BLaER1 (cell line): ENCODE data around the gene DUOX2.
"Not testable (repeated sequence)": the region's sequence is repeated elsewhere in the genome, so short reads cannot be mapped to it uniquely, and the experiment has no call there.

Experiments used
- H3K27ac ChIP-seq: shearing (Covaris generic); formaldehyde crosslinking; 2 replicates; pipeline ENCODE4 v1.8.1; 2022
- H3K27me3 ChIP-seq: shearing (Covaris generic); formaldehyde crosslinking; 2 replicates; pipeline ENCODE4 v1.8.1; 2022
- H3K36me3 ChIP-seq: shearing (Covaris generic); formaldehyde crosslinking; 2 replicates; pipeline ENCODE4 v1.8.1; 2022
- H3K4me1 ChIP-seq: shearing (Covaris generic); formaldehyde crosslinking; 2 replicates; pipeline ENCODE4 v1.8.1; 2022
- H3K4me2 ChIP-seq: shearing (Covaris generic); formaldehyde crosslinking; 2 replicates; pipeline ENCODE4 v1.8.1; 2022
- H3K4me3 ChIP-seq: shearing (Covaris generic); formaldehyde crosslinking; 2 replicates; pipeline ENCODE4 v1.8.1; 2022
- H3K9ac ChIP-seq: shearing (Covaris generic); formaldehyde crosslinking; 2 replicates; pipeline ENCODE4 v1.8.1; 2022
- H3K9me3 ChIP-seq: shearing (Covaris generic); formaldehyde crosslinking; 2 replicates; pipeline ENCODE4 v1.8.1; 2022
- H4K20me1 ChIP-seq: shearing (Covaris generic); formaldehyde crosslinking; 2 replicates; pipeline ENCODE4 v1.8.1; 2022
- Cebpa-rat ChIP-seq: shearing (Covaris generic); IDR thresholded peaks from 2 replicates; pipeline ENCODE4 v1.8.1; 2022

Gene DUOX2

DNA sequence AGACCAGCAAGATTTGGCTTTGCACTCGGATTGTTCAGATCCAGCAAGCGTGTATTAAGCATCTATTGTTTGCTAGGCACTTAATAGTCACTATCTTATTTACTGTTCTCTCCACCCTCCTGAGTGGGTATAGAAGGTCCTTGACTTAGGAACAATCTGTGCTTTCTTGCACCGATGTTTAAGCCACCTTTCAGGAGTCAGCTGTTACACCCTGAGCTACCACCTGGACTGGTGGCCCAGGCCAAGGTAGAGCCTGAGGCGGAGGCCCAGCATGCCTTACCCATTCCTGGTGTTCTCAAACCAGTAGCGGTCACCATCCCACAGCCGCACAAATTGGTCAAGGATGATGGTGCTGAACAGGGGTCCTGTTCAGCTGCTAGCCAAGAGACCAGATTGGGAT lies 25.8 kb upstream of the DUOX2 start:
- no peak overlapping the region for H3K4me3 ChIP-seq
- 0 out of 2 replicates have a peak, but pooled peaks cover 2% of the 10 kb centered on the region for H3K27me3 ChIP-seq
- H4K20me1 ChIP-seq, result no peaks in the 10 kb centered on the region
- no peak overlapping the region for H3K9ac ChIP-seq
- H3K4me1 ChIP-seq, result peaks cover 31% of the 10 kb centered on the region
- no peaks in the 10 kb centered on the region for H3K36me3 ChIP-seq
- H3K4me2 ChIP-seq, result no peak overlapping the region
- peaks cover 6% of the 10 kb centered on the region; the same call in 1 of the 2 replicates for H3K9me3 ChIP-seq
- TF ChIP-seq Cebpa-rat, result no peak
- no peak overlapping the region for H3K27ac ChIP-seq

DNA sequence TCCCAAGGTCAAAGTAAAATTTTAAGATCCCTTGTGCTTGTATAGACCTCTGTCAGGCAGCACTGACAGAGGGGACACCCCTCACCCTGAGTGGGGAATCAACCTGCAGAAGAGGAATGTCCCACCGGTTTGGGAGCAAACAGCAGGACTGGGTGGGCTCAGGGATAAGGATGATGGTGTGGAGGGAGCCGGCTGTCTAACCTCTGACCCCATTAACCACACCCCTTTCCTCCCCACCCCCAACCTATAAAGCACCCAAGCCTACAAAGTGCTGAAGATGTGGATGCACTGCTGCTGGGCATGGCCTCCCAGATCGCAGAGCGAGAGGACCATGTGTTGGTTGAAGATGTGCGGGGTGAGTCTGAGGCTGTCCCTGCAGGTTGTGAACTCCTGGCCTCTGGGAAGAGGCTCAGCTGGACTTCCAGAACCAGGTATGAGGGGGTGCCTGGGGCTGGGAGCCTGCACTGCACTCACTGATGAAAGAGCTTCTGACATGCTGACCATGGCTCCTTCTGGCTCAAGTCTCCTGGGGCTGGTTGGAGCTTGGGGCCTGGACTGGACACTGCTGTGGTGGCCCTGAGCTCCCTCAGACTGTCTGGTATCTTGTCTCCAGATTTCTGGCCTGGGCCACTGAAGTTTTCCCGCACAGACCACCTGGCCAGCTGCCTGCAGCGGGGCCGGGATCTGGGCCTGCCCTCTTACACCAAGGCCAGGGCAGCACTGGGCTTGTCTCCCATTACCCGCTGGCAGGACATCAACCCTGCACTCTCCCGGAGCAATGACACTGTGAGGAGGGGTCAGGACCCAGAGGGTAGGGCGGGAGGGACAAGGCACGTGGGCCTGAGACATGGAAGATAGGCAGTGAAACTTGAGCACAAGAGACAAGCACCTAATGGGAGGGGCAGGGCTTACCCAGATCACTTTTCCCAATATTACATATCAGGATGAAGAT lies 25.1 kb upstream of the DUOX2 start:
- Histone ChIP-seq H3K36me3 (no peaks in the 10 kb centered on the region), H3K9me3 (peaks cover 6% of the 10 kb centered on the region; the same call in 1 of the 2 replicates), H3K4me3 (no peak overlapping the region), H4K20me1 (no peaks in the 10 kb centered on the region), H3K4me2 (no peak overlapping the region), H3K27ac (no peak overlapping the region), H3K27me3 (0 out of 2 replicates have a peak, but pooled peaks cover 4% of the 10 kb centered on the region), H3K4me1 (peaks cover 31% of the 10 kb centered on the region), H3K9ac (no peak overlapping the region)
- TF ChIP-seq Cebpa-rat, result no peak

DNA sequence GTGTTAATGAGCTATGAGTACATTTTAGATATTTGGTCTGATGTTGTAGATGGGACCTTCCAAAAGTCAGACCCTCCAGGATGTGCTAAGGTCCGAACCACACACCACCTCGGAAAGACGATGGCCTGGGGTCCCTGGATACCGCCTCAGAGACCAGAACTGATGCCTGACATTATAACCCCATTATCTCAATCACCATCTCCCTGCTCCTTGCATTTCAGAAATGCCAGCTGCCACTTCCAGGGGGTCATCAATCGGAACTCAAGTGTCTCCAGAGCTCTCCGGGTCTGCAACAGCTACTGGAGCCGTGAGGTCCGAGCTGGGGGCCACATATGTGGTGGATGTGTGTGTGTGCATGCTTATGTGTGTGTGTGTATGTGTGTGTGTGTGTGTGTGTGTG lies 23.7 kb upstream of the DUOX2 start:
- Histone ChIP-seq H3K27me3 (0 out of 2 replicates have a peak, but pooled peaks cover 4% of the 10 kb centered on the region), H4K20me1 (no peaks in the 10 kb centered on the region), H3K4me3 (no peak overlapping the region), H3K36me3 (no peaks in the 10 kb centered on the region), H3K27ac (no peak overlapping the region), H3K9me3 (peaks cover 6% of the 10 kb centered on the region; the same call in 1 of the 2 replicates), H3K4me1 (peaks cover 25% of the 10 kb centered on the region), H3K4me2 (no peak overlapping the region), H3K9ac (no peak overlapping the region)
- TF ChIP-seq Cebpa-rat, result no peak

DNA sequence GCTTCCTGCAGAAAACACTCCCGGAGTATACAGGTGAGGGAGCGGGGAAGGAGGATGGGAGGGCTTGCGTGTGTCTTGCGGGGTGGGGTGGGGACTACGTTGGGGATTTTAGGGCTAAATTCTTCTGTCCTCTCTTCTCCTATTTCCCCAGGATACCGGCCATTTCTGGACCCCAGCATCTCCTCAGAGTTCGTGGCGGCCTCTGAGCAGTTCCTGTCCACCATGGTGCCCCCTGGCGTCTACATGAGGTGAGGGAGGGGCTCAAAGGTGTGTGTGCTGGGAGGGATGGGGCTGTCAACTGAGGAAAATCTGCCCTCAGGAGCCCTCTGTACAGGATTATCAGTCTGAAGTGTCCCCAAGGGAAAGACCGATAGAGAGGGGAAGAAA lies 22.4 kb upstream of the DUOX2 start:
- Histone ChIP-seq H3K27ac (no peak overlapping the region), H3K27me3 (0 out of 2 replicates have a peak, but pooled peaks cover 4% of the 10 kb centered on the region), H3K9ac (no peak overlapping the region), H3K4me1 (peaks cover 12% of the 10 kb centered on the region), H3K36me3 (no peaks in the 10 kb centered on the region), H3K4me2 (peak overlapping the region; percentile 28; the same call in 1 of the 2 replicates), H4K20me1 (no peaks in the 10 kb centered on the region), H3K9me3 (peaks cover 6% of the 10 kb centered on the region; the same call in 1 of the 2 replicates), H3K4me3 (no peak overlapping the region)
- no peak for TF ChIP-seq Cebpa-rat

DNA sequence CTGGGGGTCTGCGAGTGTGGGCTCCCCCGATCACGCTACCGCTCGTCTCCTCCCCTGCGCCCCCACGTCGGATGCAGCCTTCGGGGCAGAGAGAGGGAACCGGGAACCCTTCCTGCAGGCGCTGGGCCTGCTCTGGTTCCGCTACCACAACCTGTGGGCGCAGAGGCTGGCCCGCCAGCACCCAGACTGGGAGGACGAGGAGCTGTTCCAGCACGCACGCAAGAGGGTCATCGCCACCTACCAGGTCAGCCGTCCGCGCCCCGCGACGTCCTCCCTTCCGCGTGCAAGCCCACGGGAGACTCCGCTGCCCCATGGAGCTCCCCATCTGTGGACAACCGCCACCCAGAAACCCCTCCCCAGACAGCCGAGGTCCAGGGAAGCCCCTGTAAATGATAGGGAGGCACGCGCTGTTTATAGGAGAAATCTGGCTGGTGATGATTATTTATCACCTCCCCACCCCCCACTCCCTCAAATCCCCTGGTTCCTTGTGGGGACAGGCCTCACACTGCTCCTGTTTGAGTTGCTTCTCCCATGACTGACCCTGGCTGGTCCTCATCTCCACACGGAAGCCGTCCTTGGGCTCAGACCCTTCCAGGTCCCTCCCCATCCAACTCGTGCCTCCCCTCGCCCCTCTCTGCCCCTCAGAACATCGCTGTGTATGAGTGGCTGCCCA lies 21.9 kb upstream of the DUOX2 start:
- not testable (repeated sequence) for H3K4me3 ChIP-seq, H3K36me3 ChIP-seq, H3K9ac ChIP-seq, H4K20me1 ChIP-seq, H3K27ac ChIP-seq, H3K4me1 ChIP-seq, H3K27me3 ChIP-seq, H3K9me3 ChIP-seq
- 0 out of 2 replicates have a peak overlapping the region, but pooled peaks have one; percentile 28 for H3K4me2 ChIP-seq

DNA sequence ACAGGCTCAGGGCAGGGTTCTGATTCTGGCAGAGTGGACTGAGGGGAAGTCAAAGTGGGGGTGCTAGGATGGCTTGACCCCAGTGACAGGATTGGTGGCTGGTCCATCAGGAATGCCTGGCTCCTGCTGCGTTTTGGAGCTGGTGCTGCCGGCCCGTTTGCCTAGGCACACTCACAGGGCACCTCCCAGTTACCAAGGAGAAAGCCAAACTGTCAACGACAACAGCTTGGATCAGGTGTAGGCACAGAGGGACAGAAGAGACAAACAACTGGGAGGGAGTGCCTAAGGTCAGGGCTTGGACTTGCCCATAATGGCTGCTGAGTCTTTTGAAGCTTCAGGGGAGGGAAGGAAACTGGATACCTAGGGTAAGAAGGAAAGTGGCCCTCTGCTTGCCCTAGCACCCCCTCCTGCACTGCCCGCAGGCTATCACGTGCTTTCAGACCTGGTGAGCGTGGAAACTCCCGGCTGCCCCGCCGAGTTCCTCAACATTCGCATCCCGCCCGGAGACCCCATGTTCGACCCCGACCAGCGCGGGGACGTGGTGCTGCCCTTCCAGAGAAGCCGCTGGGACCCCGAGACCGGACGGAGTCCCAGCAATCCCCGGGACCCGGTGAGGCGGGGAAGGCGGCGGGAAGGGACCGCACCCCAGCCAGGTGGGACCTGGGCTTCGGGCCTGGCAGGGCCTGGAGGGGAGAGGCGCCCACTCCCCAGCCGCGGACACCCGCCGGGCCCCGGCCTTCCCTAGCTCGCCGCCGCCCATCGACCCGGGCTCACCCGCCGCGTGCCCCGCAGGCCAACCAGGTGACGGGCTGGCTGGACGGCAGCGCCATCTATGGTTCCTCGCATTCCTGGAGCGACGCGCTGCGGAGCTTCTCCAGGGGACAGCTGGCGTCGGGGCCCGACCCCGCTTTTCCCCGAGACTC lies 21.0 kb upstream of the DUOX2 start:
- Histone ChIP-seq H3K27ac (no peak overlapping the region), H3K9me3 (peaks cover 6% of the 10 kb centered on the region; the same call in 1 of the 2 replicates), H4K20me1 (no peaks in the 10 kb centered on the region), H3K36me3 (no peaks in the 10 kb centered on the region), H3K9ac (no peak overlapping the region), H3K4me2 (no peak overlapping the region), H3K4me1 (peaks cover 7% of the 10 kb centered on the region; the same call in 1 of the 2 replicates), H3K4me3 (no peak overlapping the region), H3K27me3 (0 out of 2 replicates have a peak, but pooled peaks cover 4% of the 10 kb centered on the region)
- no peak for TF ChIP-seq Cebpa-rat

DNA sequence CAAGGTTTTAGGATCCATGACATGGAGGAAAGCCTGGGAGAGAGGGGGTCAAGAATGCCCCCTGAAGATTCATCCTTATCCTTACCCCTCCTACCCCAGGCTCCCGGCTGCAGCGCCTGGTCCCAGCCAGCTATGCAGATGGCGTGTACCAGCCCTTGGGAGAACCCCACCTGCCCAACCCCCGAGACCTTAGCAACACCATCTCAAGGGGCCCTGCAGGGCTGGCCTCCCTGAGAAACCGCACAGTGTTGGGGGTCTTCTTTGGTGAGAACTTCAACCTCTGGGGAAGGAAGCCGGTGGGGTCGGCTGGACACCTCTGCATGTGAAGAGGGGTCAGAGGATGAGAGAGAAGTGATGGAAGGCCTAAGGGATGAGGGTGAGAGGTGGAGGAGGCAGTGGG lies 20.1 kb upstream of the DUOX2 start:
- H3K9me3 ChIP-seq, result peaks cover 6% of the 10 kb centered on the region; the same call in 1 of the 2 replicates
- H3K27me3 ChIP-seq, result 0 out of 2 replicates have a peak, but pooled peaks cover 5% of the 10 kb centered on the region
- no peak for TF ChIP-seq Cebpa-rat
- no peak overlapping the region for H3K9ac ChIP-seq
- H4K20me1 ChIP-seq, result no peaks in the 10 kb centered on the region
- no peaks in the 10 kb centered on the region for H3K36me3 ChIP-seq
- peaks cover 7% of the 10 kb centered on the region; the same call in 1 of the 2 replicates for H3K4me1 ChIP-seq
- no peak overlapping the region for H3K4me3 ChIP-seq
- H3K4me2 ChIP-seq, result no peak overlapping the region
- no peak overlapping the region for H3K27ac ChIP-seq

DNA sequence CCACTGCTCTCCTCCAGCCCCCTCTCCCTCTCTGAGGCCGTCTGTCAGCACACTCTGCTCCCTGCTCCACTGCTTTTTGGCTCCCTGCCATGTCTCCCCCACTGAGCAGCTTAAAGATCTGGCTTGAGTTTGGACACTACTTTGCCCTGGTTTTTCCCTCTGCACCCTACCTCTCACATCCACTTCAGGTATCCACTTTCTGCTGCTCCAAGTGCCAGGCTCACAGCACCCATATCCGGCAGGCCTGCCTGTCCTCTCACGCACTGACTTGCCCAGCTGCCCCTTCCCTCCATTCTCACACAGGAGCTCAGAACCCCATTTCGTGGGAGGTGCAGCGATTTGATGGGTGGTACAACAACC lies 19.6 kb upstream of the DUOX2 start:
- Histone ChIP-seq H4K20me1 (no peaks in the 10 kb centered on the region), H3K4me1 (peaks cover 7% of the 10 kb centered on the region; the same call in 1 of the 2 replicates), H3K4me2 (no peak overlapping the region), H3K4me3 (no peak overlapping the region), H3K36me3 (no peaks in the 10 kb centered on the region), H3K27me3 (0 out of 2 replicates have a peak, but pooled peaks cover 8% of the 10 kb centered on the region), H3K27ac (no peak overlapping the region), H3K9me3 (peaks cover 6% of the 10 kb centered on the region; the same call in 1 of the 2 replicates), H3K9ac (no peak overlapping the region)
- no peak for TF ChIP-seq Cebpa-rat
